Measurements from ENCODE around the gene SLC22A2. TPM values are rescaled to one million over a fixed set of nuclear protein-coding genes. Genes with fewer than 3 reads are reported as not detected.

Gene SLC22A2
- total RNA-seq, 4 donors from 2014 or later = not detected

GRCh38 chr6:160252073-160252813 is 6.4 kb downstream of the SLC22A2 start:
- TF ChIP-seq CTCF (IDR thresholded peaks at IDR 0.05) = no peak
- TF ChIP-seq POLR2A (IDR thresholded peaks at IDR 0.05) = no peak
- intact Hi-C loops (cut with DNase I; ENCODE audit: low total_unique reads) = no loop called here
- no peak for DNase-seq (ENCODE audit: low spot score in 2 of 2)
- H3K4me3 ChIP-seq (ENCODE audit: low read depth, poor library complexity, severe bottlenecking) = no peak overlapping the region
- 84 to 90% methylated on average over 1 of the region's 1 CpG for WGBS, 2 donors

GRCh38 chr6:160249671-160250070 is 8.9 kb downstream of the SLC22A2 start:
- TF ChIP-seq CTCF (IDR thresholded peaks at IDR 0.05) (no peak), POLR2A (IDR thresholded peaks at IDR 0.05) (no peak)
- intact Hi-C loops (cut with DNase I; ENCODE audit: low total_unique reads) = no loop called here
- peak in 1 of 2 donors; percentile 25 for DNase-seq (ENCODE audit: low spot score in 2 of 2)
- WGBS, 2 donors = 41 to 53% methylated on average over 3 of the region's 3 CpGs
- no peak overlapping the region for H3K4me3 ChIP-seq (ENCODE audit: low read depth, poor library complexity, severe bottlenecking)

DNA sequence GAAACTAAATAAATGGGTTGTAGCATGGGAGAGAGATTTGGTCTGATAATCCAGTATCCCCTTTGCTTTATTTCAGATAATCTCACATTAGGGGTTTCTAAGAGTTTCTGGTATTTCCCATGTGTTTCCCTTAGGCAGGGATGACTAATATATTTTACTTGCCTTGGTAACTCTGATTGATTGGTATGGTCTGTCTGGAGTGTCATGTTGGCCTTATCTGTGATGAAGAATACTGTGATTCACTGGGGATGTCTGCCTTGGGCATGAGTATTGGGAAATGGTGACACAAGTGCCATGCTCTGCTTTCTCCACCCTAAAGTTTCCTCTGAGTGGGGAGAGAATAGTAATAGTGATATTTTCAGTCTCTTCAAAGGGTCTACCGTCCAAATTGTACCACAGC is 10.1 kb downstream of the SLC22A2 start:
- no peak for DNase-seq (ENCODE audit: low spot score in 2 of 2)
- H3K4me3 ChIP-seq (ENCODE audit: low read depth, poor library complexity, severe bottlenecking) = no peak overlapping the region
- TF ChIP-seq CTCF (IDR thresholded peaks at IDR 0.05) (no peak), POLR2A (IDR thresholded peaks at IDR 0.05) (no peak)
- intact Hi-C loops (cut with DNase I; ENCODE audit: low total_unique reads) = no loop called here
- WGBS, 2 donors = 65 to 75% methylated on average over 1 of the region's 1 CpG

DNA sequence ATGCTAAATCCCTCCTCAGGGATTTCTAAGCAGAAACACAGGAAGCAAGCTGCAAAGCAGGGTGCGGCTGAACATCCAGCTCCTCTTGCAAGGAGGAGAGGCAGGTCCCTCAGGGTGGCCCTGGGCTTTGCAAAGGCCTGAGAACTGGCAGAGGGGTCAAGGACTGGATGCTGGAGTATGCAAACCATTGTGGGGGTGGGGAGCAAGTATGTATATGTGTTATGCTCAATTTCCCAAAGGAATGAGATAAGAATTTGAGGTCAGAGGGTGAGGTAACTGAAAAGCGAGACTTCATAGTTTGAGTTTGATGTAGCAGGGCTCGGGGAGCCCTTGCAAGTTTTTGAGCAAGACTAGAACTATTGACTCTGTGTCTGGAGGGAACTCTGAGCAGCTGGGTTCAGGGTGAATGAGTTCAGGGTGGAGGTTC is 11.2 kb downstream of the SLC22A2 start:
- intact Hi-C loops (cut with DNase I; ENCODE audit: low total_unique reads) = no loop called here
- no peak overlapping the region for H3K4me3 ChIP-seq (ENCODE audit: low read depth, poor library complexity, severe bottlenecking)
- TF ChIP-seq CTCF (IDR thresholded peaks at IDR 0.05) (no peak), POLR2A (IDR thresholded peaks at IDR 0.05) (no peak)
- 75 to 79% methylated on average over 3 of the region's 3 CpGs for WGBS, 2 donors
- DNase-seq (ENCODE audit: low spot score in 2 of 2) = peak in 1 of 2 donors; percentile 52

DNA sequence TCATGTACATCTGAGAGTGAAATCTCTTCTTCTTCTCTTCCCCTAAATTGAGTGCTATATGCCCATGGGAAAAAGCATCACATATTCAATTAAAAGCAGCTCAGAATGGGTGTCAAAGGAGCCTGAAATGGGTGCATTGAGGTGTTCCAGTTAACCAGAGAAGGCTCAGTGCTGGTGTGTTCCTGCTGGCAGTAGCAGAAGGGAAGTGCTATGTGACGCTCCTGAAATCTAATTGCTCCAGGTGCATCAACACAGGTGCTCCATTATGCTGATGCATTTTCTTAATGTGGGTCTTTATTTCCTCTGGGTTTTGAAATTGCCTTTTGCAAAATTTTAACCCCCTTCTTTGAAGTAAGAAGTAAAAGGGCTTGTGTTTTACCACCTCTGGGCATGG is 17.9 kb downstream of the SLC22A2 start:
- 70 to 77% methylated on average over 1 of the region's 1 CpG for WGBS, 2 donors
- no peak for TF ChIP-seq POLR2A (IDR thresholded peaks at IDR 0.05)
- no peak for TF ChIP-seq CTCF (IDR thresholded peaks at IDR 0.05)

More for the DNA sequence above, 17.9 kb downstream of the SLC22A2 start:
- no peak for DNase-seq (ENCODE audit: low spot score in 2 of 2)
- intact Hi-C loops (cut with DNase I; ENCODE audit: low total_unique reads) = no loop called here
- no peak overlapping the region for H3K4me3 ChIP-seq (ENCODE audit: low read depth, poor library complexity, severe bottlenecking)

All from lower leg skin (tissue), 4 donors.